ENCODE measurements around the gene UBE2N.

GRCh38 chr12:93441081-93441616 lies 598 bp downstream of the UBE2N start:
- TF ChIP-seq CTCF (conservative IDR thresholded peaks at IDR 0.05; ENCODE audit: low read length) (no peak), EZH2phosphoT487 (IDR thresholded peaks at IDR 0.05; ENCODE audit: borderline replicate concordance) (no peak)

All from Loucy (cell line).